Right kidney (tissue), 1 donor: Measurements from ENCODE around the gene SPINT2.

ENCODE experiments used
- DNase-seq: peaks from one replicate; pipeline ENCODE4 v3.0.0-alpha.2; 2016

SPINT2 gene

GRCh38 chr19:38266981-38267597 is 2.7 kb downstream of the SPINT2 start:
- no peak for DNase-seq

DNA sequence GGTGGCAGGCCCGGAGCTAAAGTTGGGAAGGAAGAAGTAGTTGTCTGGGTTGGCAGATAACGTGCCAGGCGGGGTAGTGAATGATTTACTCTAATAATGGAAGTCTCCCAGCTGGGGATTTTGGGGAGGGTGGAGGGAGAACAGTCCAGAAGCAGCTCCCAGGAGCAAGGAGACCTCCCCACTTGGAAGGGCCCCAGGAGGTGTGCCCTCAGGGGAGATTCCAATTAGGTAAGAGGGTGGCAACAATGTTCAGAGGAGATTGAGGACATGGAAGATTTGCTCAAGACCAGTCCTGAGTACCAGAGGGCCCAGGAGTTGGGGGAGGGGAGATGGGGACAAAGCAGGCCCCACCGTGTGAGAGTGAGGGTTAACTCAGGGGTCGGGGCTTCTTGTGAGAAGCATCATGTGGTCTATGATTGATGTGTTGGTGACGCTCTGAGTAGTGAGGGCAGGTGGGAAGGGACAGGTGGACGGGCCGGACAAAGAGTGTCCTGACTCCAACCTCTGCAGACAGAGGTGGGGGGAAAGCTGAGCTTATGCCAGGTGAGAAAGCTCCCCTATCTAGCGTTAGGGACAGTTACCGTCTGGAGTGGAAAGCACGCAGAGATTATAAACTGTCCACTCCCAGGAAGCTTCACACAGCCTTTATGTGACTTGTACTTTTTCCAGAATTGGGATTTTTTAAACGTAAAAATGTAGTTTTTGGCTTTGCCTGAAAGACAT is 3.5 kb downstream of the SPINT2 start:
- no peak for DNase-seq

DNA sequence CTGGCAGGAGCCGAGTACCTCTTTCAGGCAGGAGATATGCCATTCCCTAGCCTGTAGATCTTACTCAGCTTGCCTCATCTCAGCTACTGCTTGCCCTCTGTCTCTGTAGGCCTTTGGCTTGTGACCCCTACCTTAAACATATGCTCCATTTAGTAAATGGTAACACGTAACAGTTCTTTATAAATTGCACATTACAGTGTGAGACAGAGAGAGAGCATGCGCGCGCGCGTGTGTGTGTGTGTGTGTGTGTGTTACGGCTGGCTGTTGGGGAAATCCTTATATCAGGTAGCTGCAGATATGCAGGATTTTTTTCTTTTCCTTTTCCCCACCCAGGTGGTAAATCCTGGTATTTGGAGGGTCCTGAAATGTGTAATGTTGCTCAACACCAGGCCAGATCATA is 4.2 kb downstream of the SPINT2 start:
- no peak for DNase-seq

- DNase-seq: no peak
These were observed 6.3 kb downstream of the SPINT2 start for GRCh38 chr19:38270587-38271167.

DNA sequence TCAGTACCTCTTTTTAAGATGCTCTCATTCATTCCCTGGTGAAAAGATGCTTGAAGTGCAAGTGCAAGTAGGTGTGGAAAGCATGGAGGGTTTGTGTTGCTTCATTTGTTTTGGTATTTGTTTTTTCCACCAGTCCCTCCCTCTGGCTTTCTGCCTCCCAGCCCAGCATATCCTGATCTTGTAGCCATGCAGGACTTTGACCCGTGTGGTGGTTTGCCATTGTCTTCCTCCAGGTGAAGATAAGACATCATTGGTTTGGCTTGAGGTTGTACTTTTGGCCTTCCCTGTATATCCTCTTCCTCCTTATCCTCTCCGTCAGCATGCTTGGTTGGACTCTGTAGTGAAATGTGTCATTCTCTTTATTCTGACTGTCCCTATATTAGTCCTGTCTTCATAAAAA is 9.1 kb downstream of the SPINT2 start:
- no peak for DNase-seq

DNA sequence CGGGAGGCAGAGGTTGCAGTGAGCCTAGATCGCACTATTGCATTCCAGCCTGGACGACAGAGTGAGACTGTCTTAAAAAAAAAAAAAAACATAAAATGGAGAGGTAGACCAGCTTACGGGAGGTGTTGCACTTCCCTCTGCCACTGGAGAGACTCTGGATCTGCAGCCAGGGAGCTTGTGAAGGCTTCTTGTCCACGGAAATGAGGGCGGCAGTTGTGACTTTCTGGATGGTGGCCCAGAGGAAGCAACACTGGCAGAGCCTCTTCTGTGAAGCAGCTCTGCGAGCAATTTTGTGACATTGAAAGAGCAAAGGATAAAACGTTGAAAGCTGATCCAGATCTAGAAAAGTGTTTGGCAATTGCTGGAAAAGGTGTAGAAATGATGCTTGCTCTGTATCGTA is 10.4 kb downstream of the SPINT2 start:
- no peak for DNase-seq

- DNase-seq: no peak
These were observed 12.7 kb downstream of the SPINT2 start for GRCh38 chr19:38276942-38277517.

- DNase-seq: no peak
These were observed 13.2 kb downstream of the SPINT2 start for GRCh38 chr19:38277549-38277948.

GRCh38 chr19:38277969-38278680 is 13.8 kb downstream of the SPINT2 start:
- no peak for DNase-seq

- DNase-seq: no peak
These were observed 14.4 kb downstream of the SPINT2 start for GRCh38 chr19:38278751-38279150.

GRCh38 chr19:38280030-38280921 is 15.9 kb downstream of the SPINT2 start:
- DNase-seq: no peak

DNA sequence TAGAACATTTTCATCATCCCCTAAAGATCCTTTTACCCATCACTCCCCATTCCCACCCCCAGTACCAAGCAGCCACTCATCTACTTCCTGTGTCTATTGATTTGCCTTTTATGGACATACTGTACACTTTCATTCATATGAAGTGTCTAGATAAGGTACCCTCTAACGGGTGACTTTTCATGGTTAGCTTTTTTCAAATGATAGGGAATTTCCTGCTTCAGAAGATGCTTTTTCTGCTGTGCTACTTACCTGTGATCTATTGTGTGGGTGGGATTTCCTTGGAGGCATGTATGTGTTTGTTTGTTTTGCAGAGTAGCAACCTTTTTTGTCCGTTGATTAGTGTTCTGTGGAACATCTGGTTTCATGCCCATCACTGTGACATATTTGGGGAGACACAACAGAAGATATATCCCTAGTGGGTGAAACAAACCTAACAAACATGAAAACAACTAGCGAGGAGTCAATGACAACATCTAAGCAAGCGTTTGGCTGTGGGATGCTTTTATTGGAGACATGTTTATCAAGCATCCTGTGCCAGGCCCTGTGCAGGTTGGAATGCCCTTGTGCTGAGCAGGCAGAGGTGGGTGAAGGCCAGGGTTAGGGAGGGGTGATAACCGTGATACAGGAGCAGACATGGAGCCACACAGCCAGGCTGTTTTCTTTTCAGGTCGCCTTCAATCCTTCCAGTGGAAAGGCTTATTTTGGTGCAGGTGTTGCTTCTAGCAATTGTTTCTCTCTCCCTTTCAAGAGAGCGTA is 17.6 kb downstream of the SPINT2 start:
- no peak for DNase-seq

DNA sequence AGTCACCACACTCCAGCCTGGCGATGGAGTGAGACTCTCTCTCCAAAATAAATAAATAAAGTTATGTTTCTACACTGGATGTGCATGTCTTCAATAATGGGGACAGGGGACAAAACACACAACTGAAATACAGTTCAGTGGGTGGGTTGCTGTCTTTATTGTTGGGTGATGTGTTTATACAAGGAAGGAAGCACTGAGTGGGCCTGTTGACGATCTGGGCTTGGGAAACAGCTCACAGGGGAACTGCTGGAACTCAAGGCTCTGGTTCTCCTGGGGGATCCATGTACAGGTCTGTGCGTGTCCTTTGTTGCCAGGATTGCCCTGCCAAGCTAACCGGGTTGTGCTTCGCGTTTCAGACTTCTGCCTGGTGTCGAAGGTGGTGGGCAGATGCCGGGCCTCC is 18.9 kb downstream of the SPINT2 start:
- no peak for DNase-seq

DNA sequence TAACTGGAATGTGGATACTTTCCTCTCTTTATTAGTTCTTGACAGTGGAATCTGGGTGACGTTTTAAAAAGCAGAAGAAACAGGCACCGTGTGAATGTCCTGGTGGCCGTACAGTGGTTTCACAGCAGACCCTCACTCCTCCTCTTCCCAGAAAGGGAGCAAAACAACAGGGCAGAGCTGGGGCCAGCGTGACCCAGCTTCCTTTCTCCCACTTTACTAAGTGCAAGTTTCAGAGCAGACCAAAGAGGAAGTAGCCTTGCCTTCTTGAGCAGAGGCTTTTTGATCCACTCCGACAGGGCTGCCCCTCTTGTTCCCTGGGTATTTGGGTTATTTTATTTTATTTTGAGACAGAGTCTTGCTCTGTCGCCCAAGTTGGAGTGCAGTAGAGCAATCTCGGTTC is 20.0 kb downstream of the SPINT2 start:
- DNase-seq: no peak

- no peak for DNase-seq
These were observed 21.2 kb downstream of the SPINT2 start for GRCh38 chr19:38285567-38285966.

GRCh38 chr19:38287604-38288003 is 23.2 kb downstream of the SPINT2 start:
- DNase-seq: no peak

DNA sequence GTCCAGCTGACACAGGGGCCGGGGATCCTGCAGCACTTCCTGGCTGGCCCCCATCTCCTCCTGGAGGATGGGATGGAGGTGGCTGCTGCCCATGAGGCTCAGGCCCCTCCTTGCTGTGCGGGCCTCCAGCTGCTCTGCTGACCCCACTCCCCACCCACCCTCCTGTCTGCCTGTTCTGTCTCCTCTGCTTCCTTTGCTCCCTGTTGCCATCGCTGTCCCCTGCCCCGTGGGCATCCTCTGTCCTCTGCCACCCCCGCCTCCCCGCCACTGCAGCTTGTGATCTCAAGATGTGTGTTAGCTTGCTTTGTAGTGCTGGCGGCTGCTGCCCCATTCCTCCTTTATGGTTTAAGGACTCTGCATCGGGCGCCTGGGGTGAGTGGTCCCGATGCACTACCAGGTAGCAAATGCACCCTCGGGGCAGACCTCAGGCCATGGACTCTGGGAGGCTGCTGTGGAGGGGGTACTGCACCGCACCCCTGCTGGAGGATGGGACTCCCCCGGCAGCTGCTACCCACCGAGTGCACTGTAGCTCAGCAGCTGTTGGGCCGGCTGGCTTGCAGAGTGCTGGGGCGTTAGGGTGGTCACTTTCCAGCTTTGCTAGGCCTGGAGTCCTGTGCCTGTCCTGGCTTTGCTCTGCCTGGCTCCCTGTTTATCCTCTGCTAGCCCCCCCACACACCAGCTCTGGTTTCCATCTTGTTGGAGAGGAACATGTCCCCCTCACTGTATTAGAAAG is 23.9 kb downstream of the SPINT2 start:
- no peak for DNase-seq

DNA sequence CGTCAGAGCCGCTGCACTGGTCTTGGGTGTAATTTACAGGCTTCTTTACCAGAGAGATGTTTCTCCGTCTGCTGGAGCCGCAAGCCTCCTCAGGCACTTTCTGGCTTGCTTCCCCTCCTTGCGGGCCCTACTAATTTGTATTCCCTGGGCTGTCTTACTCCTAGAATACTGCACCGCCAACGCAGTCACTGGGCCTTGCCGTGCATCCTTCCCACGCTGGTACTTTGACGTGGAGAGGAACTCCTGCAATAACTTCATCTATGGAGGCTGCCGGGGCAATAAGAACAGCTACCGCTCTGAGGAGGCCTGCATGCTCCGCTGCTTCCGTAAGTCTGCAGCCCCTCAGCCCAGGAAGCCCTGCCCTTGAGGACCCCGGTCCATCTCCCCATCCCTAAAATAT is 25.6 kb downstream of the SPINT2 start:
- DNase-seq: no peak

DNA sequence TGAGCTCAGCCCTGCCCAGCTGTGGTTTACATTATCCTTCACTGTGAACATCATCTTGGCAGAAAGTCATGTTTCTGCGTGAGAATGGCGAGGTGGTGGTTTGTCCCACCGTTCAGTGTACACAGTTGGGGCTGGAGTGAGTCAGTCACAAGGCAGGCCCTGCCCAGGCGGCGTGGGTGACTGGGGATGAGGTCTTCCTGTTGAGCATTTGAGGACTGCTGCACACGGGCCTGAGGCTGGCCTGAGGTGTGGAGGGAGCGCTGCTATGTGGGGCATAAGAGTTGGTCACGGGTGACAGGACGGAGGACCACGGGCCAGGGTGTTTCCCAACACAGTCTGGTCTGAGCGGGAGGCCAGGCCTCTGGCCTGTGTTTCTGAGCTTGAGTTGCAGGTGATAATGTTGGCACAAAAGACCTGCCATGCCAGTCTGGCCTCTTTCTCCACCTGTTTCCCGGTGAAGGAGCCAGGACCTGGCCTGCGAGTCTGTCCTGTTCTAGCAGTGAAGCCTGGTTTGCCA is 26.3 kb downstream of the SPINT2 start:
- DNase-seq: no peak

- DNase-seq: no peak
These were observed 27.5 kb downstream of the SPINT2 start for GRCh38 chr19:38291855-38292254.
